Measurements from ENCODE around the gene MASP1. TPM values are rescaled to one million over a fixed set of nuclear protein-coding genes. Genes with fewer than 3 reads are reported as not detected.

The MASP1 gene
- total RNA-seq, 1 experiment from 2014 or later = 1.0 TPM

DNA sequence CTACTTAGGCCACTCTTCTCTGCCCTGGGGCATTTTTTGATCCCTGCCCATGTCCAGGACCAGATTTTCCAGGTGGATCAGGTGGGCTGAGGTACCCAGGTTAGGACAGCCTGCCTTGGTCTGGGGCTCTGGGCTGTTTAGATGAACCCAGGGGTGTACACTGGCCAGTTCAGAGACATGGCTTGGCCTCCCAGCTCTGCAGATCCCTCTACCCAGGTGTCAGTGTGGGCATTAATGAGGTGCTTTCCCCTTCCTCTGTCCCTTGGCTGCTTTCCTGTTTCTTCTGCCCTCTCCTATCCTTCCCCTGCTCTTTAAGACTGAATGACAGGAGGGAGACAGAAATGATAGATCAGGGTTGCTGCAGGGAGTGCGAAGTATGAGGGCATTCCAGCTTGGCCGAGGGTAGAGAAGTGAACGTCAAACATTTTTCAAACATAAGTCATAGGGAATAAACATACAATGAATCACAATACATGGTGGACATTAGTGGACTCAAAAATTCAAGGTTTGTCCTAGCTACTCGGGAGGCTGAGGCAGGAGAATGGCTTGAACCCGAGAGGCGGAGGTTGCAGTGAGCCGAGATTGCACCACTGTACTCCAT is 63.8 kb downstream of the MASP1 start:
- Histone ChIP-seq H2BK12ac (ENCODE audit: insufficient read length, low read depth, low read length) (no peak overlapping the region), H3T11ph (ENCODE audit: low read length) (no peak overlapping the region), H3K23me2 (ENCODE audit: insufficient read length, low read depth, low read length, poor library complexity, severe bottlenecking) (no peaks in the 10 kb centered on the region), H3K27me3 (ENCODE audit: insufficient read depth, low read length) (no peaks in the 10 kb centered on the region), H2BK5ac (ENCODE audit: insufficient read length, low read length) (no peak overlapping the region), H4K20me1 (ENCODE audit: control insufficient read depth, insufficient read depth, insufficient read length) (no peaks in the 10 kb centered on the region), H2AFZ (ENCODE audit: low read length) (no peak overlapping the region), H3K4ac (ENCODE audit: low read depth, low read length) (no peak overlapping the region), H4K91ac (ENCODE audit: insufficient read length, low read depth, low read length) (no peak overlapping the region), H2BK20ac (ENCODE audit: low read depth, low read length, poor library complexity, severe bottlenecking) (no peak overlapping the region), H3K9me3 (ENCODE audit: control insufficient read depth, low read depth, low read length) (no peaks in the 10 kb centered on the region), H3K23ac (ENCODE audit: insufficient read length, low read depth, low read length) (no peak overlapping the region), H2BK120ac (ENCODE audit: low read depth, low read length, poor library complexity, severe bottlenecking) (no peak overlapping the region), H3K4me1 (ENCODE audit: insufficient read depth, low read length) (no peaks in the 10 kb centered on the region), H4K8ac (replicated peaks; ENCODE audit: insufficient read length, low read depth, low read length) (no peak overlapping the region), H3K14ac (ENCODE audit: insufficient read depth, low read length) (no peak overlapping the region), H3K79me1 (ENCODE audit: insufficient read depth, low read depth, low read length, poor library complexity, severe bottlenecking) (no peaks in the 10 kb centered on the region), H4K5ac (ENCODE audit: insufficient read length, low read depth, low read length) (no peak overlapping the region), H3K56ac (ENCODE audit: insufficient read length, low read depth, low read length) (no peak overlapping the region), H3K79me2 (ENCODE audit: insufficient read depth, low read length) (no peaks in the 10 kb centered on the region), H3K4me2 (ENCODE audit: insufficient read depth, insufficient read length, low read length) (no peak overlapping the region), H3K18ac (ENCODE audit: insufficient read length, low read depth, low read length) (no peak overlapping the region), H2AK5ac (ENCODE audit: insufficient read length, low read length) (no peak overlapping the region), H2BK15ac (ENCODE audit: low read depth, low read length) (no peak overlapping the region), H3K27ac (ENCODE audit: insufficient read length, low read depth, low read length) (no peak overlapping the region), H3K9ac (ENCODE audit: extremely low read depth, insufficient read length, low read length) (no peak overlapping the region)
- Mint-ChIP-seq H3K36me3 (ENCODE audit: insufficient read depth in 1 of 3, low read depth in 3 of 3) (no peaks in the 10 kb centered on the region), H3K27ac (no peak overlapping the region; a peak in 1 of 7 replicates), H3K4me3 (no peak overlapping the region), H3K9me3 (no peaks in the 10 kb centered on the region; a peak in 1 of 5 replicates), H3K4me1 (peaks cover 0 to 6% of the 10 kb centered on the region in 2 experiments; a peak in 2 of 4 replicates), H3K27me3 (ENCODE audit: low read depth) (peaks cover 7% of the 10 kb centered on the region)
- TF ChIP-seq, protein P1, sequence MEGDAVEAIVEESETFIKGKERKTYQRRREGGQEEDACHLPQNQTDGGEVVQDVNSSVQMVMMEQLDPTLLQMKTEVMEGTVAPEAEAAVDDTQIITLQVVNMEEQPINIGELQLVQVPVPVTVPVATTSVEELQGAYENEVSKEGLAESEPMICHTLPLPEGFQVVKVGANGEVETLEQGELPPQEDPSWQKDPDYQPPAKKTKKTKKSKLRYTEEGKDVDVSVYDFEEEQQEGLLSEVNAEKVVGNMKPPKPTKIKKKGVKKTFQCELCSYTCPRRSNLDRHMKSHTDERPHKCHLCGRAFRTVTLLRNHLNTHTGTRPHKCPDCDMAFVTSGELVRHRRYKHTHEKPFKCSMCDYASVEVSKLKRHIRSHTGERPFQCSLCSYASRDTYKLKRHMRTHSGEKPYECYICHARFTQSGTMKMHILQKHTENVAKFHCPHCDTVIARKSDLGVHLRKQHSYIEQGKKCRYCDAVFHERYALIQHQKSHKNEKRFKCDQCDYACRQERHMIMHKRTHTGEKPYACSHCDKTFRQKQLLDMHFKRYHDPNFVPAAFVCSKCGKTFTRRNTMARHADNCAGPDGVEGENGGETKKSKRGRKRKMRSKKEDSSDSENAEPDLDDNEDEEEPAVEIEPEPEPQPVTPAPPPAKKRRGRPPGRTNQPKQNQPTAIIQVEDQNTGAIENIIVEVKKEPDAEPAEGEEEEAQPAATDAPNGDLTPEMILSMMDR (conservative IDR thresholded peaks at IDR 0.05) = no peak
- no CpG with 5 or more reads among the region's 7 CpGs for WGBS (ENCODE audit: extremely low coverage, insufficient read length, low lambda C conversion rate)
- no peak for DNase-seq

Data from H9 (cell line).